Bronchial epithelial cell (primary cell): ENCODE results near the gene TCF23. TPM values are rescaled to one million over a fixed set of nuclear protein-coding genes. Genes with fewer than 3 reads are reported as not detected.

Experiments
- DNase-seq: peaks from one replicate; pipeline ENCODE4 v3.0.0-alpha.2; 2010; ENCODE audit warnings: low read depth
- FAIRE-seq: peaks from 2 replicates; lab custom pipeline; 2011; peaks lifted over from hg19 to GRCh38; lab: Jason Lieb, UNC
- H3K27me3 ChIP-seq: 2 replicates; pipeline ENCODE4 v1.5.1; 2011; ENCODE audit warnings: low read length; ENCODE audit not compliant: control insufficient read depth, insufficient read depth
- H3K36me3 ChIP-seq: 2 replicates; pipeline ENCODE4 v1.5.1; 2011; ENCODE audit warnings: low read length; ENCODE audit not compliant: control insufficient read depth, insufficient read depth
- H3K4me3 ChIP-seq: 2 replicates; pipeline ENCODE4 v1.5.1; 2011; ENCODE audit warnings: mild to moderate bottlenecking, low read depth, low read length, control low read depth
- total RNA-seq: library from RNA; depleted of rRNA; stranded (reverse); fragments of >200 nt; gene quantifications from 2 replicates; pipeline ENCODE4 v1.2.1, GENCODE V29; 2014
- TF ChIP-seq, protein P1 (sequence below): IDR thresholded peaks from 2 replicates; pipeline ENCODE4 v1.5.1; 2011; ENCODE audit warnings: mild to moderate bottlenecking, moderate library complexity, low read length, control low read depth, inconsistent platforms; ENCODE audit not compliant: insufficient read depth, severe bottlenecking

Gene TCF23
- under 0.01 TPM in 1 of 2 replicates, not detected in the other for total RNA-seq

DNA sequence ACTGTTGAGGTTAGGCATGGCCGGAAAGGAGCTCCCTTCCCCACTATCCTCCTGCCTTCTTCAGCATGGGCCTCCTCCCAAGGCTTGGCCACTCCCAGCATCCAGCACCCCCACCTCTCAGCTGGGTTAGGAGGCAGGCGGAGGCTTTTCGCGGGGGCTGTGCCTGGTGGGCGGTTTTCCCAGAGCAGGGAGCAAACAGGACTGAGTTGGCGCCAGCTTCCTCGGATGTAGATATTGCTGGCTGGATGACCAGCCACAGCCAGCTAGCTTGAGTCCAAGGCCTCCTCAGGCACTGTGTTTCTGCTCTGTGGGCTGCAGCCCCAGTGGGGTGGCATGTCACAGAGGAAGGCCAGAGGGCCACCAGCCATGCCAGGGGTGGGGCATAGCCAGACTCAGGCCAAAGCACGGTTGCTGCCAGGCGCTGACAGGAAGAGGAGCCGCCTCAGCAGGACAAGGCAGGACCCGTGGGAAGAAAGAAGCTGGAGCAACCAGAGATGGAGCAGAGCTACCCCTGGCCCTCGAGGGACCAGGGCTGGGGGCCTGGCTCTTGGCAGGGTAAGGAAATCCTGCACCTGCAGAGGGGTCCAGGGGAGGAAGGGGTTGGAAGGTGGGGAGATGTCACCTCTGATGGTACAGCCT, at the start of gene TCF23:
TSS of gene TCF23 (plus strand) at position 204 of the 639 bp plus-strand sequence. CDS start at position 334, 130 bp downstream.
- TF ChIP-seq, protein P1, sequence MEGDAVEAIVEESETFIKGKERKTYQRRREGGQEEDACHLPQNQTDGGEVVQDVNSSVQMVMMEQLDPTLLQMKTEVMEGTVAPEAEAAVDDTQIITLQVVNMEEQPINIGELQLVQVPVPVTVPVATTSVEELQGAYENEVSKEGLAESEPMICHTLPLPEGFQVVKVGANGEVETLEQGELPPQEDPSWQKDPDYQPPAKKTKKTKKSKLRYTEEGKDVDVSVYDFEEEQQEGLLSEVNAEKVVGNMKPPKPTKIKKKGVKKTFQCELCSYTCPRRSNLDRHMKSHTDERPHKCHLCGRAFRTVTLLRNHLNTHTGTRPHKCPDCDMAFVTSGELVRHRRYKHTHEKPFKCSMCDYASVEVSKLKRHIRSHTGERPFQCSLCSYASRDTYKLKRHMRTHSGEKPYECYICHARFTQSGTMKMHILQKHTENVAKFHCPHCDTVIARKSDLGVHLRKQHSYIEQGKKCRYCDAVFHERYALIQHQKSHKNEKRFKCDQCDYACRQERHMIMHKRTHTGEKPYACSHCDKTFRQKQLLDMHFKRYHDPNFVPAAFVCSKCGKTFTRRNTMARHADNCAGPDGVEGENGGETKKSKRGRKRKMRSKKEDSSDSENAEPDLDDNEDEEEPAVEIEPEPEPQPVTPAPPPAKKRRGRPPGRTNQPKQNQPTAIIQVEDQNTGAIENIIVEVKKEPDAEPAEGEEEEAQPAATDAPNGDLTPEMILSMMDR: no peak
- FAIRE-seq (no peak), DNase-seq (no peak)
- Histone ChIP-seq H3K4me3 (no peak within 1 kb of the TSS), H3K36me3 (no peaks in the 10 kb centered on the region), H3K27me3 (no peaks in the 10 kb centered on the region)

DNA sequence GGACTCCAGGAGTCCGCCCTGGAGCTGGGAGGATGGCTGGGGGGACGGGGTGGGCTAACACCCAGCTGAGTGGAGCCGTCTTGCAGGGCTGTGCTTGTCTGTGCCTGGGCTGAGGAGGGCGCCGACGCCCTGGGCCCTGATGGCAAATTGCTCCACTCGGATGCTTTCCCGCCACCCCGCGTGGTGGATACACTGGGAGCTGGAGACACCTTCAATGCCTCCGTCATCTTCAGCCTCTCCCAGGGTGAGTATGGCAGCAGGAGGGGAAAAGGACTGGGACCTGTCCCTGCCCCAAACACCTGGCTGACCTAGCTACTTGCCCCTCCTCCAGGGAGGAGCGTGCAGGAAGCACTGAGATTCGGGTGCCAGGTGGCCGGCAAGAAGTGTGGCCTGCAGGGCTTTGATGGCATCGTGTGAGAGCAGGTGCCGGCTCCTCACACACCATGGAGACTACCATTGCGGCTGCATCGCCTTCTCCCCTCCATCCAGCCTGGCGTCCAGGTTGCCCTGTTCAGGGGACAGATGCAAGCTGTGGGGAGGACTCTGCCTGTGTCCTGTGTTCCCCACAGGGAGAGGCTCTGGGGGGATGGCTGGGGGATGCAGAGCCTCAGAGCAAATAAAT, 49.4 kb upstream of the TCF23 start:
- no peak for FAIRE-seq
- Histone ChIP-seq H3K4me3 (no peak overlapping the region), H3K27me3 (no peaks in the 10 kb centered on the region), H3K36me3 (no peaks in the 10 kb centered on the region)
- TF ChIP-seq, protein P1: no peak
- DNase-seq: no peak

GRCh38 chr2:27100036-27100435, 48.8 kb upstream of the TCF23 start:
- Histone ChIP-seq H3K27me3 (no peaks in the 10 kb centered on the region), H3K4me3 (no peak overlapping the region), H3K36me3 (no peaks in the 10 kb centered on the region)
- TF ChIP-seq, protein P1: no peak
- no peak for FAIRE-seq
- DNase-seq: no peak

DNA sequence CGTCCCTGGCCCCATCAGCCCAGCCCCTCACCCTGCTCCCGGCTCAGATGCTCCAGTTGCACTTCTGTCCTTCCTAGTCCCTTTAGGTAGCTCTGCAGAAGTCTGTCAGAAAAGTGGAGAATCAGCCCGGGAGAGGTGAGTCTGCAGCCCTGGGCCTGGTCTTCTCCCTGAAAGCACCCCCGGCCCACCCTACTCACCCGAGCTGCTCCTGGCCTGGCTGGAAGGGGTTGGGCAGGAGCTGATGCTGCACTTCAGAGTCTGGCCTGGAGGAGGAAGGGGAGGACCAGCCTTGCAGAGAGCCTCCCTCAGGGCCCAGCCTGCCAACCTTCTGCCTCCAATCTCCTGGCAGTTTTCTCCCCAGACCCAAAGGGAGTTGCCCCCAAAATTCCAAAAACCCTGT, 46.5 kb upstream of the TCF23 start:
- TF ChIP-seq, protein P1: no peak
- Histone ChIP-seq H3K4me3 (no peak overlapping the region), H3K27me3 (peaks cover 2% of the 10 kb centered on the region), H3K36me3 (no peaks in the 10 kb centered on the region)
- DNase-seq (no peak), FAIRE-seq (no peak)

GRCh38 chr2:27105981-27106380, 42.8 kb upstream of the TCF23 start:
- no peak for FAIRE-seq
- Histone ChIP-seq H3K36me3 (no peaks in the 10 kb centered on the region), H3K27me3 (peaks cover 2% of the 10 kb centered on the region), H3K4me3 (no peak overlapping the region)
- TF ChIP-seq, protein P1: no peak
- no peak for DNase-seq
